Gastrocnemius medialis (tissue), 4 donors: Measurements from ENCODE around the gene BRCC3. TPM values are rescaled to one million over a fixed set of nuclear protein-coding genes. Genes with fewer than 3 reads are reported as not detected.

Experiments
- ATAC-seq, 2 donors: fragments of 150-250 bp; one replicate each; pipeline ENCODE4 v1.9.1; 2016
- DNase-seq, 2 donors: peaks; one replicate each; pipeline ENCODE4 v3.0.0-alpha.2; 2019
- H3K27ac ChIP-seq, 4 donors: fragments of 200-600 bp; sonication (generic); 1 replicate in 1 of 4; 2 replicates in 3 of 4; pipeline ENCODE4 v1.5.1; 2016 to 2018; ENCODE audit warnings: mild to moderate bottlenecking in 2 of 4, moderate library complexity in 1 of 4
- H3K27me3 ChIP-seq, 3 donors: fragments of 200-600 bp; sonication (generic) in 2 of 3; 1 replicate in 1 of 3; 2 replicates in 2 of 3; pipeline versions ENCODE4 v1.5.1 to v1.6.0; 2016 to 2019; ENCODE audit warnings: mild to moderate bottlenecking in 1 of 3, moderate library complexity in 1 of 3
- H3K36me3 ChIP-seq, 2 donors: fragments of 200-600 bp; sonication (generic) in 1 of 2; one replicate each; pipeline ENCODE4 v1.5.1; 2017 to 2018
- H3K4me1 ChIP-seq, 2 donors: fragments of 200-600 bp; sonication (generic) in 1 of 2; one replicate each; pipeline ENCODE4 v1.5.1; 2016 to 2017; ENCODE audit warnings: mild to moderate bottlenecking in 2 of 2
- H3K4me3 ChIP-seq, 4 donors: fragments of 200-600 bp; sonication (generic) in 3 of 4; 1 replicate in 1 of 4; 2 replicates in 3 of 4; pipeline ENCODE4 v1.5.1; 2016 to 2019; ENCODE audit warnings: mild to moderate bottlenecking in 2 of 4
- H3K9me3 ChIP-seq, 3 donors: fragments of 200-600 bp; sonication (generic) in 2 of 3; 1 replicate in 1 of 3; 2 replicates in 2 of 3; pipeline ENCODE4 v1.5.1; 2016 to 2019
- POLR2A ChIP-seq, 2 donors: fragments of 450-650 bp; IDR thresholded peaks; one replicate each; pipeline ENCODE4 v1.6.1; 2017; ENCODE audit warnings: antibody characterized with exemption in 2 of 2, mild to moderate bottlenecking in 2 of 2, moderate library complexity in 2 of 2
- in situ Hi-C, 4 donors: fragments of 200-750 bp; cut with MboI; loops; one replicate each; pipeline versions ENCODE4 v1.15.0 to v1.8.0; 2017; ENCODE audit warnings: low sequenced_read_pairs in 4 of 4
- intact Hi-C: fragments of 100-400 bp; cut with DNase I; formaldehyde crosslinking; loops from one replicate; pipeline ENCODE4 v1.15.1; 2023; ENCODE audit warnings: low total_unique reads
- total RNA-seq, 4 donors: library from RNA; depleted of rRNA; stranded (reverse); fragments of >200 nt; gene quantifications; one replicate each; pipeline versions ENCODE4 v1.1.0 to v1.2.3, GENCODE V29; 2016
- TF ChIP-seq, protein P1 (sequence below), 5 experiments: fragments of 450-650 bp in 3 of 5; fragments of 200-600 bp in 2 of 5; sonication (generic) in 2 of 5; IDR thresholded peaks in 4 of 5; conservative IDR thresholded peaks in 1 of 5; 1 replicate in 4 of 5; 2 replicates in 1 of 5; pipeline ENCODE4 v1.5.1; 2016 to 2019; ENCODE audit warnings: antibody characterized with exemption in 5 of 5, mild to moderate bottlenecking in 3 of 5, moderate library complexity in 3 of 5

The BRCC3 gene
- total RNA-seq, 4 donors from 2014 or later: 8.8 to 15.9 (median 10.6) TPM

DNA sequence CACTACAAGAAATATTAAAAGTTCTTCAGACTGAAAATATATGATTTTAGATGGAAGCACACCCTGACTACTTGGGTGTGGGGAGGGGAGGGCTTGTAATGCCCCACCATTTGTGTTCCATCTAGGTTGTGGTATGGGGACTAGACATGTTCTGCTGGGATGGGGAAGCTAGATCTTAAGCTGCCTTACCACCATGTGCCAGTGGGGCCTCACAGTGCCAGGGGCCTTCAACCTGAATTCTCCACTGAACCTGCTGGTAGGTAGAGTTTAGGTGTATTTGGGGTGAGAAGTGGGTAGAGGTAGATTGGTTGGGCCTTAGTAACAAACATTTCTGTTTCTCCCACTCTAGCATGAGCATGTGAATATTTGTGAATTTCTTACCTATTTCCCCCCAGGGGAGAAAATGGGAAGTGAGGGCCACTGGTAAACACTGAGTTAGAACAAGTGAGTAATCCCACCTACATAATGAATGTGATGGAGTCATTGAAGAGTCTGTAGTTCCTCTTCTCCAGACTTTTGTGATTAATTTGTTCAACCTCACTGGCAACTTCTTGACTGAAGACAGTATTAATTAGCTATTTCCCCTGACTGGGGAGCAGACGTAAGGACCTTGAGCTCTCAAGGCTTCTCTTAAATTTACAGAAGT lies 44.0 kb downstream of the BRCC3 start:
- TF ChIP-seq, protein P1, sequence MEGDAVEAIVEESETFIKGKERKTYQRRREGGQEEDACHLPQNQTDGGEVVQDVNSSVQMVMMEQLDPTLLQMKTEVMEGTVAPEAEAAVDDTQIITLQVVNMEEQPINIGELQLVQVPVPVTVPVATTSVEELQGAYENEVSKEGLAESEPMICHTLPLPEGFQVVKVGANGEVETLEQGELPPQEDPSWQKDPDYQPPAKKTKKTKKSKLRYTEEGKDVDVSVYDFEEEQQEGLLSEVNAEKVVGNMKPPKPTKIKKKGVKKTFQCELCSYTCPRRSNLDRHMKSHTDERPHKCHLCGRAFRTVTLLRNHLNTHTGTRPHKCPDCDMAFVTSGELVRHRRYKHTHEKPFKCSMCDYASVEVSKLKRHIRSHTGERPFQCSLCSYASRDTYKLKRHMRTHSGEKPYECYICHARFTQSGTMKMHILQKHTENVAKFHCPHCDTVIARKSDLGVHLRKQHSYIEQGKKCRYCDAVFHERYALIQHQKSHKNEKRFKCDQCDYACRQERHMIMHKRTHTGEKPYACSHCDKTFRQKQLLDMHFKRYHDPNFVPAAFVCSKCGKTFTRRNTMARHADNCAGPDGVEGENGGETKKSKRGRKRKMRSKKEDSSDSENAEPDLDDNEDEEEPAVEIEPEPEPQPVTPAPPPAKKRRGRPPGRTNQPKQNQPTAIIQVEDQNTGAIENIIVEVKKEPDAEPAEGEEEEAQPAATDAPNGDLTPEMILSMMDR (IDR thresholded peaks at IDR 0.05 in 4 of 5, conservative IDR thresholded peaks at IDR 0.05 in 1 of 5): no peak
- TF ChIP-seq POLR2A (IDR thresholded peaks at IDR 0.05): no peak
- Histone ChIP-seq H3K4me3 (no peak overlapping the region), H3K9me3 (no peaks in the 10 kb centered on the region), H3K4me1 (no peaks in the 10 kb centered on the region), H3K36me3 (peaks cover 0 to 2% of the 10 kb centered on the region in 2 donors), H3K27ac (no peak overlapping the region), H3K27me3 (no peaks in the 10 kb centered on the region)
- intact Hi-C loops: no loop called here
- ATAC-seq (no peak), DNase-seq (no peak)
- in situ Hi-C loops: no loop called here

- no peaks in the 10 kb centered on the region for H3K9me3 ChIP-seq
- H3K27me3 ChIP-seq: no peaks in the 10 kb centered on the region
- H3K4me3 ChIP-seq: no peak overlapping the region
- DNase-seq (no peak), ATAC-seq (no peak)
- in situ Hi-C loops (no loop called here), intact Hi-C loops (no loop called here)
- no peaks in the 10 kb centered on the region for H3K4me1 ChIP-seq
- H3K36me3 ChIP-seq: peaks cover 0 to 5% of the 10 kb centered on the region in 2 donors
- no peak overlapping the region for H3K27ac ChIP-seq
- no peak for TF ChIP-seq POLR2A (IDR thresholded peaks at IDR 0.05)
- TF ChIP-seq, protein P1 (IDR thresholded peaks at IDR 0.05 in 4 of 5, conservative IDR thresholded peaks at IDR 0.05 in 1 of 5): no peak
Observed at GRCh38 chrX:155127465-155127864, 56.2 kb downstream of the BRCC3 start.

- Histone ChIP-seq H3K4me1 (no peaks in the 10 kb centered on the region), H3K27me3 (no peaks in the 10 kb centered on the region), H3K4me3 (no peak overlapping the region), H3K36me3 (peaks cover 0 to 5% of the 10 kb centered on the region in 2 donors), H3K27ac (no peak overlapping the region), H3K9me3 (no peaks in the 10 kb centered on the region)
- no peak for DNase-seq
- intact Hi-C loops (no loop called here), in situ Hi-C loops (no loop called here)
- no peak for ATAC-seq
- TF ChIP-seq POLR2A (IDR thresholded peaks at IDR 0.05): no peak
- TF ChIP-seq, protein P1 (IDR thresholded peaks at IDR 0.05 in 4 of 5, conservative IDR thresholded peaks at IDR 0.05 in 1 of 5): no peak
Observed at GRCh38 chrX:155127940-155128339, 56.6 kb downstream of the BRCC3 start.

GRCh38 chrX:155132110-155132509 lies 60.8 kb downstream of the BRCC3 start:
- ATAC-seq (no peak), DNase-seq (no peak)
- in situ Hi-C loops (no loop called here), intact Hi-C loops (no loop called here)
- Histone ChIP-seq H3K36me3 (no peaks in the 10 kb centered on the region), H3K9me3 (no peaks in the 10 kb centered on the region), H3K4me1 (no peaks in the 10 kb centered on the region), H3K27me3 (no peaks in the 10 kb centered on the region), H3K4me3 (no peak overlapping the region), H3K27ac (no peak overlapping the region)
- TF ChIP-seq, protein P1 (IDR thresholded peaks at IDR 0.05 in 4 of 5, conservative IDR thresholded peaks at IDR 0.05 in 1 of 5): no peak
- TF ChIP-seq POLR2A (IDR thresholded peaks at IDR 0.05): no peak

DNA sequence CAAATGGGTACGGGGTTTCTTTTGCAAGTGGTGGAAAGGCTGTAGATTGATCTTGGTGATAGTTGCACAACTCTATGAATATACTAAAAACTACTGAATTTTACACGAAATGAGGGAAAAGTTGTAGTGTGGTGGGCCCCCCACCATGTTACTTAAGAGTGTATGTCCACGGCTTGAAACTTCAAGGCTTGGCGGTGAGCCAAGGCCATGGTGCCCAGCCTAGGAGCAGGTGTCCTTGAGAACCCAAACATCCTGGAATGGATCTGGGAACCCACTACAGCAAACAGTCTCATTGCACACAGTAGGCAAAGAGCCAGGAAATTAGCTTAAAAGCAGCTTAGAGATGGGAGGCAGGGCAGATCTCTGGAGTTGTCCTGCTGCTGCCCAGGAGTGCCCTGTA lies 62.9 kb downstream of the BRCC3 start:
- H3K27me3 ChIP-seq: no peaks in the 10 kb centered on the region
- H3K4me1 ChIP-seq: no peaks in the 10 kb centered on the region
- in situ Hi-C loops (no loop called here), intact Hi-C loops (no loop called here)
- H3K9me3 ChIP-seq: no peaks in the 10 kb centered on the region
- no peak overlapping the region for H3K27ac ChIP-seq
- ATAC-seq: no peak
- H3K36me3 ChIP-seq: no peaks in the 10 kb centered on the region
- TF ChIP-seq POLR2A (IDR thresholded peaks at IDR 0.05): no peak
- TF ChIP-seq, protein P1 (IDR thresholded peaks at IDR 0.05 in 4 of 5, conservative IDR thresholded peaks at IDR 0.05 in 1 of 5): no peak
- H3K4me3 ChIP-seq: no peak overlapping the region
- no peak for DNase-seq
